ENCODE data around the gene POLR2H.

- TF ChIP-seq, protein P1, sequence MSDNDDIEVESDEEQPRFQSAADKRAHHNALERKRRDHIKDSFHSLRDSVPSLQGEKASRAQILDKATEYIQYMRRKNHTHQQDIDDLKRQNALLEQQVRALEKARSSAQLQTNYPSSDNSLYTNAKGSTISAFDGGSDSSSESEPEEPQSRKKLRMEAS (IDR thresholded peaks at IDR 0.05; ENCODE audit: low read depth): no peak
- no peak for TF ChIP-seq EP300 (IDR thresholded peaks at IDR 0.05; ENCODE audit: borderline replicate concordance in 1 of 2, low read depth in 1 of 2, low read length in 1 of 2)
- no peak for TF ChIP-seq CTCF (IDR thresholded peaks at IDR 0.05)
These were observed 14.0 kb upstream of the POLR2H start for GRCh38 chr3:184347321-184348056.

Data from SK-N-SH (cell line).